Kidney epithelial cell (primary cell): Measurements from ENCODE around the gene NF1. TPM values are rescaled to one million over a fixed set of nuclear protein-coding genes. Genes with fewer than 3 reads are reported as not detected.

ENCODE experiments used
- DNase-seq: peaks from one replicate; pipeline ENCODE4 v3.0.0-alpha.2; 2010; ENCODE audit warnings: low read depth
- H3K27me3 ChIP-seq: 2 replicates; pipeline ENCODE4 v1.6.0; 2011; ENCODE audit warnings: low read length; ENCODE audit not compliant: control insufficient read depth, insufficient read depth
- H3K36me3 ChIP-seq: 2 replicates; pipeline ENCODE4 v1.5.1; 2011; ENCODE audit warnings: low read length; ENCODE audit not compliant: control insufficient read depth, insufficient read depth
- H3K4me3 ChIP-seq: 2 replicates; pipeline ENCODE4 v1.5.1; 2011; ENCODE audit warnings: low read depth, mild to moderate bottlenecking, control low read depth, low read length
- CTCF ChIP-seq: IDR thresholded peaks from 2 replicates; pipeline ENCODE4 v1.5.1; 2011; ENCODE audit warnings: mild to moderate bottlenecking, moderate library complexity, low read length, control low read depth, inconsistent platforms; ENCODE audit not compliant: insufficient read depth, poor library complexity, severe bottlenecking
- total RNA-seq: library from RNA; depleted of rRNA; stranded (reverse); fragments of >200 nt; gene quantifications from 2 replicates; pipeline ENCODE4 v1.2.3, GENCODE V29; 2015

NF1 gene
- total RNA-seq, 1 donor from 2014 or later = 49.6 TPM

GRCh38 chr17:31272803-31273202 is 178.0 kb downstream of the NF1 start:
- H3K36me3 ChIP-seq = no peaks in the 10 kb centered on the region
- no peak for TF ChIP-seq CTCF

GRCh38 chr17:31273516-31273915 is 178.7 kb downstream of the NF1 start:
- H3K36me3 ChIP-seq = no peaks in the 10 kb centered on the region
- no peak for TF ChIP-seq CTCF
- H3K27me3 ChIP-seq = no peaks in the 10 kb centered on the region
- H3K4me3 ChIP-seq = no peak overlapping the region
- DNase-seq = no peak

More at GRCh38 chr17:31272803-31273202, 178.0 kb downstream of the NF1 start:
- Histone ChIP-seq H3K4me3 (no peak overlapping the region), H3K27me3 (no peaks in the 10 kb centered on the region)
- DNase-seq = no peak

- Histone ChIP-seq H3K36me3 (no peaks in the 10 kb centered on the region), H3K4me3 (no peak overlapping the region), H3K27me3 (no peaks in the 10 kb centered on the region)
- no peak for DNase-seq
- TF ChIP-seq CTCF = no peak
Observed at GRCh38 chr17:31274252-31274651, 179.5 kb downstream of the NF1 start.

GRCh38 chr17:31275116-31275515 is 180.3 kb downstream of the NF1 start:
- no peak for DNase-seq
- no peak for TF ChIP-seq CTCF
- H3K4me3 ChIP-seq = no peak overlapping the region

GRCh38 chr17:31279401-31279800 is 184.6 kb downstream of the NF1 start:
- Histone ChIP-seq H3K36me3 (no peaks in the 10 kb centered on the region), H3K4me3 (no peak overlapping the region), H3K27me3 (no peaks in the 10 kb centered on the region)
- DNase-seq = no peak
- TF ChIP-seq CTCF = no peak

More at GRCh38 chr17:31275116-31275515, 180.3 kb downstream of the NF1 start:
- no peaks in the 10 kb centered on the region for H3K27me3 ChIP-seq
- no peaks in the 10 kb centered on the region for H3K36me3 ChIP-seq

GRCh38 chr17:31281061-31281460 is 186.3 kb downstream of the NF1 start:
- no peak for TF ChIP-seq CTCF
- Histone ChIP-seq H3K36me3 (no peaks in the 10 kb centered on the region), H3K4me3 (no peak overlapping the region), H3K27me3 (no peaks in the 10 kb centered on the region)
- no peak for DNase-seq
